SK-N-SH (cell line): Measurements from ENCODE around the gene PRM3. TPM values are rescaled to one million over a fixed set of nuclear protein-coding genes. Genes with fewer than 3 reads are reported as not detected.

Experiments
- CTCF ChIA-PET: fragments of 300-600, 350-600 bp; formaldehyde crosslinking; extraction: SDS; loops from one replicate; lab custom pipeline; 2021; lab: Yijun Ruan, JAX
- POLR2A ChIA-PET: fragments of 350-600 bp; sonication (Branson Sonifier 250); formaldehyde crosslinking; extraction: SDS; loops from one replicate; lab custom pipeline; 2020; ENCODE audit warnings: antibody characterized with exemption, inconsistent platforms; lab: Yijun Ruan, JAX
- DNase-seq: peaks from one replicate; pipeline ENCODE4 v3.0.0; 2012
- H2AFZ ChIP-seq: fragments of 200-600 bp; sonication (generic); 2 replicates; pipeline ENCODE4 v1.8.1; 2016; ENCODE audit warnings: antibody characterized with exemption, mild to moderate bottlenecking, low read depth
- H3F3A ChIP-seq: fragments of 200-600 bp; sonication (generic); replicated peaks from 2 replicates; pipeline ENCODE3; 2016; ENCODE audit warnings: antibody characterized with exemption, mild to moderate bottlenecking; ENCODE audit not compliant: insufficient read depth
- H3K27ac ChIP-seq, 2 experiments: fragments of 200-500 bp in 1 of 2; fragments of 200-600 bp in 1 of 2; sonication (Bioruptor generic) in 1 of 2; sonication (generic), shearing (Covaris generic) in 1 of 2; 2 replicates each; pipeline versions ENCODE4 v1.5.1 to v1.6.1; 2014 to 2016; ENCODE audit warnings: low read depth in 2 of 2, inconsistent platforms in 1 of 2, low read length in 1 of 2, mild to moderate bottlenecking in 1 of 2, mixed read lengths in 1 of 2
- H3K27me3 ChIP-seq: fragments of 200-600 bp; sonication (generic), shearing (Covaris generic); 2 replicates; pipeline ENCODE4 v1.6.1; 2016; ENCODE audit warnings: mixed run types; ENCODE audit not compliant: insufficient read depth
- H3K36me3 ChIP-seq, 2 experiments: fragments of 200-500 bp in 1 of 2; fragments of 200-600 bp in 1 of 2; sonication (Bioruptor generic) in 1 of 2; sonication (generic) in 1 of 2; replicated peaks in 1 of 2; 2 replicates each; pipeline versions ENCODE3 to v1.5.1; 2014 to 2016; ENCODE audit warnings: low read length in 1 of 2, mild to moderate bottlenecking in 1 of 2; ENCODE audit not compliant: insufficient read depth in 2 of 2, control insufficient read depth in 1 of 2
- H3K4me1 ChIP-seq, 2 experiments: fragments of 200-500 bp in 1 of 2; fragments of 200-600 bp in 1 of 2; sonication (Bioruptor generic) in 1 of 2; sonication (generic), shearing (Covaris generic) in 1 of 2; 2 replicates each; pipeline versions ENCODE4 v1.5.1 to v1.6.1; 2014 to 2016; ENCODE audit warnings: low read depth in 1 of 2, low read length in 1 of 2, mixed run types in 1 of 2; ENCODE audit not compliant: insufficient read depth in 2 of 2, control insufficient read depth in 1 of 2
- H3K4me2 ChIP-seq: fragments of 200-600 bp; sonication (generic), shearing (Covaris generic); 2 replicates; pipeline ENCODE4 v1.6.1; 2017; ENCODE audit warnings: mixed run types
- H3K4me3 ChIP-seq, 2 experiments: fragments of 200-500 bp in 1 of 2; fragments of 200-600 bp in 1 of 2; sonication (Bioruptor generic) in 1 of 2; sonication (generic), shearing (Covaris generic) in 1 of 2; 2 replicates each; pipeline versions ENCODE4 v1.5.1 to v1.8.1; 2014 to 2016; ENCODE audit warnings: low read depth in 2 of 2, inconsistent platforms in 1 of 2, low read length in 1 of 2, mild to moderate bottlenecking in 1 of 2, mixed read lengths in 1 of 2, moderate library complexity in 1 of 2
- H3K79me2 ChIP-seq: fragments of 200-600 bp; sonication (generic); 2 replicates; pipeline ENCODE4 v1.8.1; 2017; ENCODE audit warnings: mild to moderate bottlenecking; ENCODE audit not compliant: insufficient read depth
- H3K9ac ChIP-seq: fragments of 200-600 bp; sonication (generic); 2 replicates; pipeline ENCODE4 v1.6.1; 2017; ENCODE audit warnings: mixed run types
- H3K9me2 ChIP-seq: fragments of 200-600 bp; sonication (generic); 2 replicates; pipeline ENCODE4 v1.6.1; 2017; ENCODE audit warnings: mixed run types
- H3K9me3 ChIP-seq: fragments of 200-600 bp; sonication (generic); 2 replicates; pipeline ENCODE4 v1.6.1; 2017; ENCODE audit warnings: mixed run types, mild to moderate bottlenecking, moderate library complexity
- H4K20me1 ChIP-seq: fragments of 200-600 bp; sonication (generic); 2 replicates; pipeline ENCODE4 v1.6.1; 2017; ENCODE audit warnings: mild to moderate bottlenecking, mixed run types; ENCODE audit not compliant: insufficient read depth
- EP300 ChIP-seq, 2 experiments: IDR thresholded peaks; 2 replicates each; pipeline versions ENCODE4 v1.4.0 to v1.6.1; 2012; ENCODE audit warnings: borderline replicate concordance in 1 of 2, low read depth in 1 of 2, low read length in 1 of 2
- EZH2phosphoT487 ChIP-seq: fragments of 200-600 bp; sonication (generic); IDR thresholded peaks from 2 replicates; pipeline ENCODE4 v1.6.1; 2017; ENCODE audit warnings: low read depth, mixed run types, mild to moderate bottlenecking, antibody characterized with exemption, moderate library complexity, borderline replicate concordance
- FOSL2 ChIP-seq: IDR thresholded peaks from 2 replicates; pipeline ENCODE4 v1.4.0; 2012; ENCODE audit warnings: low read depth, mild to moderate bottlenecking, moderate library complexity, borderline replicate concordance
- FOXJ3 ChIP-seq: sonication (generic); formaldehyde crosslinking; IDR thresholded peaks from 2 replicates; pipeline ENCODE4 v1.5.1; 2020; ENCODE audit warnings: mild to moderate bottlenecking, missing genetic modification reagents
- FOXM1 ChIP-seq: IDR thresholded peaks from 2 replicates; pipeline ENCODE4 v1.4.0; 2012; ENCODE audit warnings: low read depth, mild to moderate bottlenecking
- GATA2 ChIP-seq: sonication (generic); formaldehyde crosslinking; IDR thresholded peaks from 2 replicates; pipeline ENCODE4 v1.5.0; 2020; ENCODE audit warnings: mild to moderate bottlenecking, missing genetic modification reagents
- JUND ChIP-seq: IDR thresholded peaks from 2 replicates; pipeline ENCODE4 v1.4.0; 2012
- MEF2A ChIP-seq: IDR thresholded peaks from 2 replicates; pipeline ENCODE4 v1.4.0; 2012; ENCODE audit warnings: low read depth, borderline replicate concordance
- NFIC ChIP-seq: IDR thresholded peaks from 2 replicates; pipeline ENCODE4 v1.4.0; 2012; ENCODE audit warnings: borderline replicate concordance
- POLR2AphosphoS5 ChIP-seq: IDR thresholded peaks from 2 replicates; pipeline ENCODE4 v1.6.1; 2012; ENCODE audit warnings: low read depth, low read length
- RFX5 ChIP-seq: IDR thresholded peaks from 2 replicates; pipeline ENCODE4 v1.6.1; 2012; ENCODE audit warnings: mild to moderate bottlenecking, improper control_type of control experiment, low read length
- RXRA ChIP-seq: IDR thresholded peaks from 2 replicates; pipeline ENCODE4 v1.4.0; 2012; ENCODE audit warnings: low read depth, mild to moderate bottlenecking, borderline replicate concordance
- TEAD4 ChIP-seq: IDR thresholded peaks from 2 replicates; pipeline ENCODE4 v1.4.0; 2012; ENCODE audit warnings: mild to moderate bottlenecking, borderline replicate concordance; ENCODE audit not compliant: insufficient read depth
- YY1 ChIP-seq: IDR thresholded peaks from 2 replicates; pipeline ENCODE4 v1.4.0; 2012; ENCODE audit warnings: low read depth, mild to moderate bottlenecking
- WGBS: methylation state at CpG from one replicate; pipeline ENCODE4 v1.1.6; 2017; ENCODE audit warnings: low lambda C conversion rate; 5-methylcytosine and 5-hydroxymethylcytosine counted together
- polyA plus RNA-seq, 3 experiments: library from polyadenylated mRNA; depleted of rRNA; stranded (reverse); fragments of >200 nt; gene quantifications; 2 replicates each; pipeline ENCODE4 v1.2.3, GENCODE V29; 2012
- TF ChIP-seq, protein P1 (sequence below): fragments of 150-350 bp; IDR thresholded peaks from 2 replicates; pipeline ENCODE4 v1.6.1; 2017; ENCODE audit warnings: antibody characterized with exemption, low read length, low read depth, borderline replicate concordance
- TF ChIP-seq, protein P2 (sequence below): IDR thresholded peaks from 2 replicates; pipeline ENCODE4 v1.4.0; 2012; ENCODE audit warnings: low read depth, borderline replicate concordance
- TF ChIP-seq, protein P3 (sequence below): fragments of 150-350 bp; IDR thresholded peaks from 2 replicates; pipeline ENCODE4 v1.6.1; 2016; ENCODE audit warnings: mild to moderate bottlenecking, low read depth, low read length
- TF ChIP-seq, protein P4 (sequence below): IDR thresholded peaks from 2 replicates; pipeline ENCODE4 v1.6.1; 2012; ENCODE audit warnings: mild to moderate bottlenecking, low read depth, low read length, moderate library complexity
- TF ChIP-seq, protein P5 (sequence below): IDR thresholded peaks from 2 replicates; pipeline ENCODE4 v1.4.0; 2012; ENCODE audit warnings: low read depth

PRM3 gene
- polyA plus RNA-seq, 1 of the 3 experiments (the other 2 are of a cell fraction) = not detected

DNA sequence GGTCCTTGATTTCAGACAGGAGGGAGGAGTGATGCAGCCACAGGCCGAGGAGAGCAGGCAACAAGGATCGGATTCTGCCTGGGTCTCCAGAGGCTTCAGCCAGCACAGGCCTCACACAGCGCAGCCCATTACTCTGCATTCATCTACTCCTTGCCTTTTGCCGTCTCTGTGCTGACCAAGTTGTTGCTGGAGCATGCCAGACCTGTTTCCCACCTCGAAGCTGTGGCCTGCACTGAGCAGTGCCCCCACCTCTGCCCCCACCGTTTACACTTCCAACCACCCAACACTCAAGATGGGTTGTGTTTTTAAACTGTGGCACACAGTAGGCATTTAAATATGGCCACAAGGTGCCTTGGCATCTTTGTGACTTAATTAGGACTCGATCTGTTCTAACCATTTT is 1.5 kb upstream of the PRM3 start:
- no peaks in the 10 kb centered on the region for H3K36me3 ChIP-seq
- H3K9me3 ChIP-seq = no peaks in the 10 kb centered on the region
- no peaks in the 10 kb centered on the region for H4K20me1 ChIP-seq
- H3K27ac ChIP-seq = no peak overlapping the region
- POLR2A ChIA-PET = no interaction called here
- H3K79me2 ChIP-seq = no peaks in the 10 kb centered on the region
- H3K9ac ChIP-seq = no peak overlapping the region
- no peak overlapping the region for H3K4me3 ChIP-seq
- DNase-seq = no peak
- no peak overlapping the region for H2AFZ ChIP-seq
- WGBS = 88% methylated on average over 7 of the region's 7 CpGs
- H3K9me2 ChIP-seq = no peaks in the 10 kb centered on the region
- H3K4me2 ChIP-seq = no peak overlapping the region
- TF ChIP-seq FOSL2 = no peak
- no peak for TF ChIP-seq EP300 (IDR thresholded peaks at IDR 0.05; ENCODE audit: borderline replicate concordance in 1 of 2, low read depth in 1 of 2, low read length in 1 of 2)
- TF ChIP-seq, protein P1, sequence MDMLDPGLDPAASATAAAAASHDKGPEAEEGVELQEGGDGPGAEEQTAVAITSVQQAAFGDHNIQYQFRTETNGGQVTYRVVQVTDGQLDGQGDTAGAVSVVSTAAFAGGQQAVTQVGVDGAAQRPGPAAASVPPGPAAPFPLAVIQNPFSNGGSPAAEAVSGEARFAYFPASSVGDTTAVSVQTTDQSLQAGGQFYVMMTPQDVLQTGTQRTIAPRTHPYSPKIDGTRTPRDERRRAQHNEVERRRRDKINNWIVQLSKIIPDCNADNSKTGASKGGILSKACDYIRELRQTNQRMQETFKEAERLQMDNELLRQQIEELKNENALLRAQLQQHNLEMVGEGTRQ = no peak
- TF ChIP-seq NFIC = no peak
- no peak for TF ChIP-seq FOXJ3
- TF ChIP-seq MEF2A = no peak
- TF ChIP-seq, protein P2, sequence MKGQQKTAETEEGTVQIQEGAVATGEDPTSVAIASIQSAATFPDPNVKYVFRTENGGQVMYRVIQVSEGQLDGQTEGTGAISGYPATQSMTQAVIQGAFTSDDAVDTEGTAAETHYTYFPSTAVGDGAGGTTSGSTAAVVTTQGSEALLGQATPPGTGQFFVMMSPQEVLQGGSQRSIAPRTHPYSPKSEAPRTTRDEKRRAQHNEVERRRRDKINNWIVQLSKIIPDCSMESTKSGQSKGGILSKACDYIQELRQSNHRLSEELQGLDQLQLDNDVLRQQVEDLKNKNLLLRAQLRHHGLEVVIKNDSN = no peak
- TF ChIP-seq GATA2 (CRISPR knock-in tag) = no peak
- CTCF ChIA-PET = no interaction called here
- H3K4me1 ChIP-seq = no peaks in the 10 kb centered on the region
- H3K27me3 ChIP-seq = no peaks in the 10 kb centered on the region; the same call in none of the 2 replicates
- no peaks in the 10 kb centered on the region for H3F3A ChIP-seq

DNA sequence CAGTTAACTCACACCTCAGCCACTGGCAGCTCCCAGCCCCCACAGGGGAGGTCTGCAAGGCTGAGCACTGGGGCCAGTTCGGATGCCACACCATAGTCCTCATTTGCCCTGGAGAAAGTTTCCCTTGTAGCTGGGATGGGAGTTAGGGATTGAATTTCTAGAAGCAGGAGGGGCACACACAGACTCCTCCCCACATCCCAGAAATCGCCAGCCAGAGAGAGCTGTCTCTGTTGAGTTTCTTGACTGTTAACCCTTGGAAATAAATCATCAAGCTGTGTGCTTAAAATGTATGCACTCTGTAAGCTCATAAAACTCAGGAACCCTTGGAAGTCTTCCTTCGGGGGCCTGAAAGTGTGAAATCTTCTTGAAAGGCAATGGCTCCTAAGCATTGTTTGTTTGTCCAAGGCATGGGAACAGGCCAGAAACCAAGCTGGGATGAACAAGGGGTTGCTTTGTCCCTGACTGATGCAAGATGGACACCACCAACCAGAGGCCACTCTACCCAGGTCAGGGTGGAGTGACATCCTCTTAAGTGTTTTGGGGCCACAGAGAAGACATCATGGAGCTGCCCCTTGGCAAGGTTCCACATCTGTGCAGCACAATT is 394 bp upstream of the PRM3 start:
- DNase-seq = no peak
- Histone ChIP-seq H4K20me1 (no peaks in the 10 kb centered on the region), H3K4me1 (no peaks in the 10 kb centered on the region), H3K4me2 (no peak overlapping the region), H3K4me3 (no peak overlapping the region), H3K36me3 (no peaks in the 10 kb centered on the region), H3K9ac (no peak overlapping the region), H3K79me2 (no peaks in the 10 kb centered on the region), H3K27ac (no peak overlapping the region), H3F3A (no peaks in the 10 kb centered on the region), H2AFZ (no peak overlapping the region), H3K27me3 (no peaks in the 10 kb centered on the region; the same call in none of the 2 replicates), H3K9me3 (no peaks in the 10 kb centered on the region), H3K9me2 (no peaks in the 10 kb centered on the region)
- TF ChIP-seq, protein P3, sequence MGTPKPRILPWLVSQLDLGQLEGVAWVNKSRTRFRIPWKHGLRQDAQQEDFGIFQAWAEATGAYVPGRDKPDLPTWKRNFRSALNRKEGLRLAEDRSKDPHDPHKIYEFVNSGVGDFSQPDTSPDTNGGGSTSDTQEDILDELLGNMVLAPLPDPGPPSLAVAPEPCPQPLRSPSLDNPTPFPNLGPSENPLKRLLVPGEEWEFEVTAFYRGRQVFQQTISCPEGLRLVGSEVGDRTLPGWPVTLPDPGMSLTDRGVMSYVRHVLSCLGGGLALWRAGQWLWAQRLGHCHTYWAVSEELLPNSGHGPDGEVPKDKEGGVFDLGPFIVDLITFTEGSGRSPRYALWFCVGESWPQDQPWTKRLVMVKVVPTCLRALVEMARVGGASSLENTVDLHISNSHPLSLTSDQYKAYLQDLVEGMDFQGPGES = no peak
- TF ChIP-seq POLR2AphosphoS5 (no peak), NFIC (no peak), FOXM1 (no peak), EZH2phosphoT487 (no peak), YY1 (no peak), JUND (no peak), RFX5 (no peak), FOXJ3 (no peak), RXRA (no peak), TEAD4 (no peak), GATA2 (CRISPR knock-in tag) (no peak)
- TF ChIP-seq, protein P4, sequence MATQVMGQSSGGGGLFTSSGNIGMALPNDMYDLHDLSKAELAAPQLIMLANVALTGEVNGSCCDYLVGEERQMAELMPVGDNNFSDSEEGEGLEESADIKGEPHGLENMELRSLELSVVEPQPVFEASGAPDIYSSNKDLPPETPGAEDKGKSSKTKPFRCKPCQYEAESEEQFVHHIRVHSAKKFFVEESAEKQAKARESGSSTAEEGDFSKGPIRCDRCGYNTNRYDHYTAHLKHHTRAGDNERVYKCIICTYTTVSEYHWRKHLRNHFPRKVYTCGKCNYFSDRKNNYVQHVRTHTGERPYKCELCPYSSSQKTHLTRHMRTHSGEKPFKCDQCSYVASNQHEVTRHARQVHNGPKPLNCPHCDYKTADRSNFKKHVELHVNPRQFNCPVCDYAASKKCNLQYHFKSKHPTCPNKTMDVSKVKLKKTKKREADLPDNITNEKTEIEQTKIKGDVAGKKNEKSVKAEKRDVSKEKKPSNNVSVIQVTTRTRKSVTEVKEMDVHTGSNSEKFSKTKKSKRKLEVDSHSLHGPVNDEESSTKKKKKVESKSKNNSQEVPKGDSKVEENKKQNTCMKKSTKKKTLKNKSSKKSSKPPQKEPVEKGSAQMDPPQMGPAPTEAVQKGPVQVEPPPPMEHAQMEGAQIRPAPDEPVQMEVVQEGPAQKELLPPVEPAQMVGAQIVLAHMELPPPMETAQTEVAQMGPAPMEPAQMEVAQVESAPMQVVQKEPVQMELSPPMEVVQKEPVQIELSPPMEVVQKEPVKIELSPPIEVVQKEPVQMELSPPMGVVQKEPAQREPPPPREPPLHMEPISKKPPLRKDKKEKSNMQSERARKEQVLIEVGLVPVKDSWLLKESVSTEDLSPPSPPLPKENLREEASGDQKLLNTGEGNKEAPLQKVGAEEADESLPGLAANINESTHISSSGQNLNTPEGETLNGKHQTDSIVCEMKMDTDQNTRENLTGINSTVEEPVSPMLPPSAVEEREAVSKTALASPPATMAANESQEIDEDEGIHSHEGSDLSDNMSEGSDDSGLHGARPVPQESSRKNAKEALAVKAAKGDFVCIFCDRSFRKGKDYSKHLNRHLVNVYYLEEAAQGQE = no peak
- TF ChIP-seq, protein P5, sequence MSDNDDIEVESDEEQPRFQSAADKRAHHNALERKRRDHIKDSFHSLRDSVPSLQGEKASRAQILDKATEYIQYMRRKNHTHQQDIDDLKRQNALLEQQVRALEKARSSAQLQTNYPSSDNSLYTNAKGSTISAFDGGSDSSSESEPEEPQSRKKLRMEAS = no peak
- TF ChIP-seq, protein P1 = no peak
- WGBS = 71% methylated on average over 2 of the region's 3 CpGs
- CTCF ChIA-PET = interaction anchor here (0.7 to 2.5 kb wide), 5 partner anchors 10 to 310 kb away, joined by 4 to 9 read pairs (median 6); partner anchors contain the start of gene SOCS1
- POLR2A ChIA-PET = no interaction called here
